Neural cell (in vitro differentiated cells): Measurements from ENCODE around the gene CCNH. TPM values are rescaled to one million over a fixed set of nuclear protein-coding genes. Genes with fewer than 3 reads are reported as not detected.

ENCODE experiments used
- H2AFZ ChIP-seq: fragments of 200-600, 300-800 bp; sonication (generic), shearing (Covaris generic); 2 replicates; pipeline ENCODE4 v1.6.0; 2014; ENCODE audit warnings: low read depth, mild to moderate bottlenecking, antibody characterized with exemption, low read length, moderate library complexity
- H3F3A ChIP-seq: fragments of 200-600 bp; shearing (Covaris generic); 2 replicates; pipeline ENCODE4 v1.6.1; 2016; ENCODE audit warnings: mild to moderate bottlenecking, moderate library complexity, mixed read lengths, antibody characterized with exemption, low read length; ENCODE audit not compliant: insufficient read depth, poor library complexity, severe bottlenecking
- H3K27ac ChIP-seq: fragments of 200-600, 300-800 bp; sonication (generic), shearing (Covaris generic); 2 replicates; pipeline ENCODE4 v1.5.1; 2014; ENCODE audit warnings: mild to moderate bottlenecking, low read length, moderate library complexity
- H3K27me3 ChIP-seq: fragments of 300-800, 200-600 bp; sonication (generic), shearing (Covaris generic); 2 replicates; pipeline ENCODE4 v1.6.0; 2014; ENCODE audit warnings: mild to moderate bottlenecking, low read depth, low read length, moderate library complexity; ENCODE audit not compliant: insufficient read depth
- H3K36me3 ChIP-seq: fragments of 300-800, 200-600 bp; sonication (generic), shearing (Covaris generic); 2 replicates; pipeline ENCODE4 v1.5.1; 2014; ENCODE audit warnings: mild to moderate bottlenecking, antibody characterized with exemption, low read length, moderate library complexity; ENCODE audit not compliant: insufficient read depth
- H3K4me2 ChIP-seq: fragments of 300-800, 200-600 bp; sonication (generic), shearing (Covaris generic); 2 replicates; pipeline ENCODE4 v1.6.0; 2014; ENCODE audit warnings: mild to moderate bottlenecking, low read length
- H3K4me3 ChIP-seq: fragments of 300-800, 200-600 bp; sonication (generic), shearing (Covaris generic); 2 replicates; pipeline ENCODE4 v1.5.1; 2014; ENCODE audit warnings: mild to moderate bottlenecking, low read length, moderate library complexity
- H3K79me2 ChIP-seq: fragments of 200-600 bp; shearing (Covaris generic); replicated peaks from 2 replicates; pipeline ENCODE4 v1.6.0; 2014; ENCODE audit warnings: mild to moderate bottlenecking, low read length, moderate library complexity; ENCODE audit not compliant: insufficient read depth
- H3K9ac ChIP-seq: fragments of 300-800, 200-600 bp; sonication (generic), shearing (Covaris generic); 2 replicates; pipeline ENCODE4 v1.6.1; 2016; ENCODE audit warnings: mild to moderate bottlenecking, low read length, mixed read lengths
- H3K9me2 ChIP-seq: fragments of 200-600 bp; shearing (Covaris generic); 2 replicates; pipeline ENCODE4 v1.6.1; 2016; ENCODE audit warnings: mild to moderate bottlenecking, low read length, mixed read lengths; ENCODE audit not compliant: insufficient read depth
- H3K9me3 ChIP-seq: fragments of 200-600, 300-800 bp; sonication (generic), shearing (Covaris generic); 2 replicates; pipeline ENCODE4 v1.6.1; 2016; ENCODE audit warnings: mild to moderate bottlenecking, mixed run types, low read length, moderate library complexity, mixed read lengths
- H4K20me1 ChIP-seq: fragments of 200-600 bp; shearing (Covaris generic); 2 replicates; pipeline ENCODE4 v1.6.1; 2016; ENCODE audit warnings: mild to moderate bottlenecking, mixed run types; ENCODE audit not compliant: insufficient read depth
- CTCF ChIP-seq: fragments of 450-650 bp; IDR thresholded peaks from 2 replicates; pipeline ENCODE4 v1.5.1; 2014; ENCODE audit warnings: antibody characterized with exemption, mild to moderate bottlenecking, moderate library complexity; ENCODE audit not compliant: poor library complexity, severe bottlenecking
- EP300 ChIP-seq: fragments of 450-650 bp; conservative IDR thresholded peaks from 2 replicates; pipeline ENCODE4 v1.6.1; 2014; ENCODE audit warnings: antibody characterized with exemption, mild to moderate bottlenecking, moderate library complexity; ENCODE audit not compliant: poor library complexity, severe bottlenecking
- EZH2 ChIP-seq: fragments of 200-600, 300-800 bp; shearing (Covaris generic), sonication (generic); IDR thresholded peaks from 2 replicates; pipeline ENCODE4 v1.6.1; 2014; ENCODE audit warnings: antibody characterized with exemption, low read length, borderline replicate concordance, mild to moderate bottlenecking; ENCODE audit not compliant: insufficient read depth, poor library complexity, severe bottlenecking
- MXI1 ChIP-seq: fragments of 450-650 bp; conservative IDR thresholded peaks from 2 replicates; pipeline ENCODE4 v1.6.1; 2014; ENCODE audit warnings: antibody characterized with exemption, mild to moderate bottlenecking; ENCODE audit not compliant: poor library complexity, severe bottlenecking
- POLR2AphosphoS5 ChIP-seq: IDR thresholded peaks from 2 replicates; pipeline ENCODE4 v1.6.1; 2012
- RAD21 ChIP-seq: fragments of 450-650 bp; conservative IDR thresholded peaks from 2 replicates; pipeline ENCODE4 v1.6.1; 2014; ENCODE audit warnings: antibody characterized with exemption, mild to moderate bottlenecking, moderate library complexity
- SMC3 ChIP-seq: fragments of 450-650 bp; conservative IDR thresholded peaks from 2 replicates; pipeline ENCODE4 v1.6.1; 2014; ENCODE audit warnings: antibody characterized with exemption, mild to moderate bottlenecking, moderate library complexity; ENCODE audit not compliant: poor library complexity
- TAF1 ChIP-seq: IDR thresholded peaks from 2 replicates; pipeline ENCODE4 v1.6.1; 2012; ENCODE audit warnings: low read depth
- polyA plus RNA-seq: library from polyadenylated mRNA; depleted of rRNA; stranded (reverse); fragments of >200 nt; gene quantifications from 2 replicates; pipeline ENCODE4 v1.2.3, GENCODE V29; 2014
- TF ChIP-seq, protein P1 (sequence below): IDR thresholded peaks from 2 replicates; pipeline ENCODE4 v1.6.1; 2012; ENCODE audit warnings: borderline replicate concordance

CCNH gene
- polyA plus RNA-seq, 1 donor from 2014 or later: 127 TPM

DNA sequence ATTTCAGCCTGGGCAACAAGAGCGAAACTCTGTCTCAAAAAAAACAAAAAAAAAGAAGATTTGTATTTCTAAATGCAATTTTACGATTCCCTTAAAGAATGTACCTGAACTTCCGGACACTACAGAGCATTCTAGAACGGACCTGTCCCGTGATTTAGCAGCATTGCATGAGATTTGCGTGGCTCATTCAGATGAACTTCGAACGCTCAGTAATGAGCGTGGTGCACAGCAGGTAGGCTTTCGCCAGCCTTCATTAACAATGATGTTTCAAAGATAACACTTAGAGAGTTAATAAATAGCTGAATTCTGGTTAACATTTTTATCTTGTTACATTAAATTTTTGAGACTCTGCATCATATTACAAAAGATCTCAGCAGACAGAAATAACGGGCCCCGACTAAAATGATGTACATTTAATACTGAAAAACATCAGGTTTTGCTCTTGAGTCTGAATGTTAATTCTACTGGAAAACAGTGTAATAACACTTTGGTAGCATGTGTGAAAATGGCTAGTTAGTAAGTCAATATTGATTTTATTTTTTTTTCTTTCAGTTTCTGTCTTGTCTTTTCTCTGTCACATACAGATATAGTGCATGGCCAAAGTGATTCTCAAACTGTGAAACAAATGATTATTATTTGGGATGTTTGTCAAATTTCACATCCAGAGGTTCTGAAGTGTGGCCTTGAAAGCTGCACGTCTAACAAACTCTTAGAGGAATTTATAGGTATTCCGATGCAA, 23.3 kb downstream of the CCNH start:
- H3K27ac ChIP-seq: no peak overlapping the region
- no peak overlapping the region for H3K4me3 ChIP-seq
- H3K27me3 ChIP-seq: no peaks in the 10 kb centered on the region
- no peak overlapping the region for H2AFZ ChIP-seq
- no peaks in the 10 kb centered on the region for H3K9me3 ChIP-seq
- no peak overlapping the region for H3K4me2 ChIP-seq
- TF ChIP-seq SMC3 (no peak), EP300 (no peak), POLR2AphosphoS5 (no peak), TAF1 (no peak), EZH2 (no peak), MXI1 (no peak), RAD21 (no peak), CTCF (no peak)
- TF ChIP-seq, protein P1, sequence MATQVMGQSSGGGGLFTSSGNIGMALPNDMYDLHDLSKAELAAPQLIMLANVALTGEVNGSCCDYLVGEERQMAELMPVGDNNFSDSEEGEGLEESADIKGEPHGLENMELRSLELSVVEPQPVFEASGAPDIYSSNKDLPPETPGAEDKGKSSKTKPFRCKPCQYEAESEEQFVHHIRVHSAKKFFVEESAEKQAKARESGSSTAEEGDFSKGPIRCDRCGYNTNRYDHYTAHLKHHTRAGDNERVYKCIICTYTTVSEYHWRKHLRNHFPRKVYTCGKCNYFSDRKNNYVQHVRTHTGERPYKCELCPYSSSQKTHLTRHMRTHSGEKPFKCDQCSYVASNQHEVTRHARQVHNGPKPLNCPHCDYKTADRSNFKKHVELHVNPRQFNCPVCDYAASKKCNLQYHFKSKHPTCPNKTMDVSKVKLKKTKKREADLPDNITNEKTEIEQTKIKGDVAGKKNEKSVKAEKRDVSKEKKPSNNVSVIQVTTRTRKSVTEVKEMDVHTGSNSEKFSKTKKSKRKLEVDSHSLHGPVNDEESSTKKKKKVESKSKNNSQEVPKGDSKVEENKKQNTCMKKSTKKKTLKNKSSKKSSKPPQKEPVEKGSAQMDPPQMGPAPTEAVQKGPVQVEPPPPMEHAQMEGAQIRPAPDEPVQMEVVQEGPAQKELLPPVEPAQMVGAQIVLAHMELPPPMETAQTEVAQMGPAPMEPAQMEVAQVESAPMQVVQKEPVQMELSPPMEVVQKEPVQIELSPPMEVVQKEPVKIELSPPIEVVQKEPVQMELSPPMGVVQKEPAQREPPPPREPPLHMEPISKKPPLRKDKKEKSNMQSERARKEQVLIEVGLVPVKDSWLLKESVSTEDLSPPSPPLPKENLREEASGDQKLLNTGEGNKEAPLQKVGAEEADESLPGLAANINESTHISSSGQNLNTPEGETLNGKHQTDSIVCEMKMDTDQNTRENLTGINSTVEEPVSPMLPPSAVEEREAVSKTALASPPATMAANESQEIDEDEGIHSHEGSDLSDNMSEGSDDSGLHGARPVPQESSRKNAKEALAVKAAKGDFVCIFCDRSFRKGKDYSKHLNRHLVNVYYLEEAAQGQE: no peak
- no peaks in the 10 kb centered on the region for H3K79me2 ChIP-seq
- H4K20me1 ChIP-seq: no peaks in the 10 kb centered on the region
- no peak overlapping the region for H3K9ac ChIP-seq
- peaks cover 15% of the 10 kb centered on the region for H3K36me3 ChIP-seq
- H3K9me2 ChIP-seq: no peaks in the 10 kb centered on the region
- no peaks in the 10 kb centered on the region for H3F3A ChIP-seq

- H3K79me2 ChIP-seq: no peaks in the 10 kb centered on the region
- no peak overlapping the region for H3K27ac ChIP-seq
- H3F3A ChIP-seq: no peaks in the 10 kb centered on the region
- H2AFZ ChIP-seq: no peak overlapping the region
- H3K36me3 ChIP-seq: peaks cover 11% of the 10 kb centered on the region
- no peaks in the 10 kb centered on the region for H3K9me3 ChIP-seq
- H3K4me2 ChIP-seq: no peak overlapping the region
- H3K4me3 ChIP-seq: no peak overlapping the region
- no peaks in the 10 kb centered on the region for H4K20me1 ChIP-seq
- no peaks in the 10 kb centered on the region for H3K9me2 ChIP-seq
- no peak overlapping the region for H3K9ac ChIP-seq
- TF ChIP-seq SMC3 (no peak), MXI1 (no peak), POLR2AphosphoS5 (no peak), CTCF (no peak), EP300 (no peak), EZH2 (no peak), RAD21 (no peak)
- no peaks in the 10 kb centered on the region for H3K27me3 ChIP-seq
These were observed 24.6 kb downstream of the CCNH start for GRCh38 chr5:87388129-87388528.
